ENCODE results near the gene SOCS2.

- TF ChIP-seq CTCF (optimal IDR thresholded peaks at IDR 0.05 in 1 of 3, IDR thresholded peaks at IDR 0.05 in 1 of 3, conservative IDR thresholded peaks at IDR 0.05 in 1 of 3; ENCODE audit: extremely low read depth in 1 of 3, insufficient read depth in 2 of 3, low read length in 3 of 3) (no peak), EZH2 (IDR thresholded peaks at IDR 0.05; ENCODE audit: low read length) (no peak)
These were observed at the start of gene SOCS2 for GRCh38 chr12:93571925-93572711.

All from keratinocyte (primary cell).